HG02943 (cell line): ENCODE results near the gene PTGES2.
A peak's percentile ranks its signal among the peaks of the same experiment; 100 is the strongest.

ENCODE experiments used
- ATAC-seq: cut with Tn5 transposase; IDR thresholded peaks from one replicate; pipeline ENCODE4 v1.9.1; 2021; ENCODE audit warnings: mild to moderate bottlenecking, low read depth, moderate library complexity; ENCODE audit not compliant: unreplicated experiment

The PTGES2 gene

DNA sequence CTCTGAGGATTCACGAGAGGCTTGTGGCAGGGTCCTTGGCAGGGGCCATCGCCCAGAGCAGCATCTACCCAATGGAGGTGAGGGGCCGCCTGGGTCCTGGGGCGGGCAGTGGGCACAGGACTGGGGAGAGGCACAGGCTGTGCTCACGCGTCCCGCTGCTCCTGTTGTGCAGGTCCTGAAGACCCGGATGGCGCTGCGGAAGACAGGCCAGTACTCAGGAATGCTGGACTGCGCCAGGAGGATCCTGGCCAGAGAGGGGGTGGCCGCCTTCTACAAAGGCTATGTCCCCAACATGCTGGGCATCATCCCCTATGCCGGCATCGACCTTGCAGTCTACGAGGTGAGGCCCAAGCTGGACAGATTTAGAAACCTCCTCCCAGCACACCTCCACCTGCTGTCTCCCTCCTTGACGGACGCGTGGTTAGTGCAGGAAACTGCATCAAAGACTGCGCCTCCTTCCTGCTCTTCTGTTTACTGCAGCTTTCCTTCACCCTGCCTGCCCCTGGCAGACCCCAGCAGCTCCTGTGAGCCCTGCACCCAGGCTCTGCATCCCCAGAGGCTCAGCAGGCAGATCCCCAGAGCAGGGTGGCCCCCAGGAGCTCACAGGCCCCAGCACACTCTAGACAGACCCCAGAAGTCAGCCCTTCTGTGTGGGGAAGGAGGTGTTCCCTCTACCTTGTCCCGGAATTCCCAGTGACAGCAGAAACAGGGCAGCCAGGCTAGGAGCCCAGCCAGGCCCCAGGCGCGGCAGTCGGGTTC lies 21.2 kb downstream of the PTGES2 start:
- ATAC-seq, result no peak

DNA sequence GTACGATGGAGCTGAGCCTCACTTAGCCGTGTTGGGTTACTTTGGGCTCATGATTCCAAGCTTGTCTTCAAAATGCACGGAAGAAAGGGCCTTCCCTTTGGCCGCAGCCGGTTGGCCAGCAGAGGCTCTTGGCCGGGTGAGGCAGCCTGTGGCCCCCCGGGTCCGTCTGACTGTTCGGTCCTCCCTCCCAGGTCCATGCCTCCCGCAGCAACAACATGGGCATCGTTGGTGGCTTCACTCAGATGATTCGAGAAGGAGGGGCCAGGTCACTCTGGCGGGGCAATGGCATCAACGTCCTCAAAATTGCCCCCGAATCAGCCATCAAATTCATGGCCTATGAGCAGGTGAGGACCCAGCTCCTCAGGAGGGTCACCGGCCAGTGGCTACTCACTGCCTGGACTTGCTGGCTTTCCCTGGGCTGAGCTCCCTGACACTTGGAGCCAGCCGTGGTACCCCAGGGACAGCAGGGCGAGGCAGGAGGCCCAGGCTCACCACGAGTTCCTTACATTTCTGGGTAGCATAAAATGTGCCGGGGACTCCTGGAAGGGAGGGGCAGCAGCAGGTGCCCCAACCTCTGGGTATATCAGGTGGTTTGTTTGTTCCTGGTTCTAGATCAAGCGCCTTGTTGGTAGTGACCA lies 21.9 kb downstream of the PTGES2 start:
- ATAC-seq, result no peak

DNA sequence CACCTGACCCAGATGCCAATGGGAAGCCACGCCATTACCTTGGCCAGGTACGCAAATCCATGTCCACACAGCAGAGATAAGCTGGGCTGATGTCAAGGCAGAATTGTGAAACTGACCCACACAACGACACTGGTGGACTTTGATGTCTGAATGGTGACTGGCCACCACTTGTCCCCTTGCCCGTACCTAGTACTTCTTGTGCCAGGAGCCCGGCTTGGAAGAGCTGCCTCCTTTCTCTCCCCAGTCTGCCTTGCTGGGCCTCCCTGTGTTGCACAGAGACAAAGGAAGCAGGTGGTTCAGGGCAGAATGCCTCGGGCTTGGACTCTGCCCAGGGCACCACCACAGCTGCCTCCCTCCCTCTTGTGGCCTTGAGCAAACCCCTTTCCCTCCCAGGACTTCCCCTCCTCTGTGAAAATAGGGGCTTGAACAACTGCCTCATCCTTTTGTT lies 23.3 kb downstream of the PTGES2 start:
- ATAC-seq, result no peak

DNA sequence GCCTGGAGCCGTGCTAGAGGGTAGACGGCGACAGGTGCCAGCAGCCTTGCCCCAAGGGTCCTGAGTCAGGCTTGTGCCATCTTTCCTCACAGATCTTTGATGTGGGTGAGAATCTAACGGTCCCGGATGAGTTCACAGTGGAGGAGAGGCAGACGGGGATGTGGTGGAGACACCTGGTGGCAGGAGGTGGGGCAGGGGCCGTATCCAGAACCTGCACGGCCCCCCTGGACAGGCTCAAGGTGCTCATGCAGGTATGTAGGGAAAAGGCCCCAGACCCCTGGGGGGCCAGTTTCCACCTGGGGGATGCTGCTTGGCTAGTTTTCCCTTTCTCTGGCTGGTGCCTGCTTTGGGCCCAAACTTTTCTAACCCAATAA lies 24.0 kb downstream of the PTGES2 start:
- ATAC-seq, result no peak

DNA sequence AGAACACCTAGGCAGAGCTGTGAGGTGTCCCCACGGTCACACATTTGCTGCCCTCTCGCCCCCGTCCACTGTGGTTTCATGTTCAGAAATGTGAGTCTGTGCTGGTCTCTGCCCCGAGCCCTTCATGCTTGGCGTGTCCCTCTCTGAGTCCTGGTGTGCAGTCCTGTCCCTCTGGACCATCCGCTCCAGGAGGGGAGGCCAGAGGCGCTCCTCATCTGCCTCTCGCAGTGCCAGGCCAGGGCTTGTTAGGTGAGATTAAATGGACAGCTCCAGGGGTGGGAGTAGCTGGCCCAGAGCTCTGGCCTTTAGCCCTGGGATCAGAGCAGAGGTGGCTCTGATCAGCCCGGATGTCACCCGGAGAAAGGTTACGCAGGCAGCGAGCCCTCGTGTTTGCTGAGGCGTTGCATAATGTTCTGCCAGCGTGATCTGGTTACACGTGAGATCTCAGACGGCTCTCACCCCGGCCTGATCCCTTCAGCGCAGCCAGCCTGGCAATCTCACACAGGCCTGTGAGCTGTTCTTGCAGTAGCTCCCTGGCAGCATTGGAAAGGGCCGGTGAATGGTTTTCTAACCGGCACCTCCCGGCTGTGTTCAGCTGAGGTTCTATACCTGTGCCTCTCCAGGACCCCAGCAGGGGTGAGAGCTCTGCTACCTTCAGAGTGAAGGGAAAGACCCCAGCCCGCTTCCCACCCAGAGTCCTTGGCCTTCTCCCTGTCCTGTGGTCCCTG lies 24.5 kb downstream of the PTGES2 start:
- ATAC-seq, result no peak

DNA sequence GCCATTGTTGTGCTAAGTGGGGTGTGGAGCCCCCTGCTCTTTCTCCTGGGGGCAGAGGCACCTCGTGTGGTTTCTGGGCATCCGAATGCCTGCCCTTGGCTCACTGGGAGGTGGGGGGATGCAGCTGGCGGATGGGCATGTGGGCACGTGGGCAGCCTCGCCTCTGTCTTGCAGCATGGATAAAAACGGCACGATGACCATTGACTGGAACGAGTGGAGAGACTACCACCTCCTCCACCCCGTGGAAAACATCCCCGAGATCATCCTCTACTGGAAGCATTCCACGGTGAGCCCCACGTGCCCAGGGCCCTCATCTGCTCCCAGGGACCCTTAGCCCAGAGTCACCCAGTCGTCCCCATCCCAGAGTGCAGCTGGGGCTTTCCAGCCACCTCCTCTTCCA lies 25.3 kb downstream of the PTGES2 start:
- ATAC-seq, result no peak

DNA sequence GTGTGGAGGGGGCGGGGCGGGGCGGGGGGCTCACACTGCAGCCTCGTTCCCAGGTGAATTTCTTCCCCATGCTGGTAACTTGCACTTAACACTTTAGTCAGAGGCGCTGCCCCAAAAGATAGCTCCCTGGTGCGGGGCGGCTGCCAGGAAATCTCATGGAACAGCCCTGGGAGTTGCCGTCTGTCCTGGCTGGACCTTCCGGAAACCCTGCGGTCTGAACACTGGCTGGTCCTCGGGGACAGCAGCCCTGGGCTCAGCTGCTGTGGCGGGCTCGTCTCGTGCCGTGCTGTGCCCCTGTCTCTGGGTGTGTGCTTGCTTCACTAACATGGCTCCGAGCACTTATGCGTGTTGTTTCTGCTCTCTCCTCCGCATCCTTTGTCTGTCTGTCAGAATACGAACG lies 25.8 kb downstream of the PTGES2 start:
- ATAC-seq, result no peak

DNA sequence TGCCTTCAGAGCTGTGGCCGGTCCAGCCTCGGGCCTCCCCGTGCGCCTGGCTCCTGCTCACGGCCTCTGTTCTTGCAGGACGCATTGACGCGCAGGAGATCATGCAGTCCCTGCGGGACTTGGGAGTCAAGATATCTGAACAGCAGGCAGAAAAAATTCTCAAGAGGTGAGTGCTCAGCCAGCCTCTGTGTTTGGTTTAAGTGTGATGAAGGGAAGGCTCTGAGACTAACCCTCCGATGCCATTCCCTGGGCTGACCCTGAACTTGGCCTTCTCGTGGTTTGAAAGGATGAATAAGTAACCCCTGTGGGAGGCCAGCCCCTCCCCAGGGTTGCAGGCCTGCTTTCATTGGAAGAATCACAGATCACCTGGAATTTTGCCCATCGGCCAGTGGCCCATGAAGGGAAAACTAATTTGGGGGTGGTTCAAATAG lies 26.3 kb downstream of the PTGES2 start:
- no peak for ATAC-seq

DNA sequence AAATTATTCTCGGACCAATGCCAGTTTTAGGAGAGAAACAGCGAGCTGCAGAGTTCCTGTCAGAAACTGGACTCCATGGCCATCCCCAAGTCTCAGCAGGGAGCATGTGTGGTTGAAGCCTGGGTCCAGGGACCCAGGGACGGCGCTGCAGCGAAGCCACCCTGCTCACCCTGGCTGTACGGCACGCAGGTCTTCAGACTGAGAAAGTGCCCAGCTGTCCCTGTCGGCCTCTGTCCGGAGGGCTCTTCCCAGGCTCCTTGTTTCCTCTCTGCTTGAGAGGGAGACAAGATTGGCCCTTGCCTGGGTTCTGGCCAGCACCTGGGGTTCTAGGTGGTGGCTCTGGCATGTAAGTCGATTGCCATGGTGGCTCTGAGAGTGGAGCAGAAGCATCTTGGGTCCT lies 26.9 kb downstream of the PTGES2 start:
- ATAC-seq, result no peak

DNA sequence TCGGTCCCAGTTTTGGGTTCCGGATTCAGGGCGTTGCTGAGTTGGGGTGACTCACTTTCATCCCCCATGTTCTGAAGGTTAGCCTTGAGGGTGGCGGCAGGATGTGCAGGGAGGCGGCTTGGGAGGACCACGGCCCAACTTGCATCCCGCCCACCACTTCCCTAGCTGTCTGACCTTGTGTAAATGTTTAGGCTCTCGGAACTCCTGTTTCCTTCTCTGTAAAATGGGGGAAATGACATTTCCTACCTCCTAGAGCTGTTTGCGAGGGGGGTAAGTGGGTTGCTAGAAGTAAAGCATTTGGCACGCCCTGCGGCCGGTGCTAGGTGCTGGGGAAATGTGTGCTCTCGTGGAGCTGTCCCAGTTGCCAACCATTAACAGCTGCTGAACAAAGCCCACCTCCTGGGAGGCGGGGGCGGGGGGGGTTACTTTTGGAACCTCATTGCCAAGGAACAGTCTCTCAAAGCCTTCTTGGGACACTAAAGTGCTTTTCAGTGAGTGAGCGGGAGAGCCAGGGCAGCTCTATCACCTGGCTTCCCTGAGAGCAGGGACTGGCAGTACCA lies 27.5 kb downstream of the PTGES2 start:
- no peak for ATAC-seq

DNA sequence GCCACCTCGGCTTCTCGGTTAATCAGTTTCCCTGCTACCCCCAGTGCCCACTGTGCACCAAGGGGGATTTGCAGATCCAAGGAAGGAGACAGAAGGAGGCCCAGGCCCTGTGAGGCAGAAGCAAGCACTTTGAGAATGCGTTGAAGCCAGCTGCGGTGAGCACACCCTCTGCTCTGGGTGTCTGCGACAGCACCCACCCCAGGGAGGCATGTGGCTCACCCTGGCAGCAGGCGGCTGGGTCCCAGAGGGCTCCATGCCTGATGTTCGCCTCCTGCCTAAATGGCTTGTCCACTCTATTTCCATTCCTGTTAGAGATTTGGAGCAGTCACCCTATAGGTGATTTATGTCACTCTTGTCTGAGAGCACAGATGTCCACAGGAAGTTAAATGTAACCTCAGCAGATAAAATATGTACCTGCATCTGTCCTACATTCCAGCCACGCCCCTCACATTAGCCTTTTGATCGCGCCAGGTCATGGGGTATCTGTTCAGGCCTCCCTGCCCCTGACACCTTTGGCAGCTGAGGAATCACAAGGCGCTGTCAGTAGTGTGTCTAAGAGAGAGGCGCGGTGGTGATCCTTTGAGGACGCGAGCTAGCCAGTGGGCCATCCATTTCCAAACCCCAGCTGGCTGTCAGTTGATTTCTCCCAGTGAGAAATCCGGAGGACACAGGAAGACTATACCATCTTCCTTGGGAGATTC lies 28.1 kb downstream of the PTGES2 start:
- ATAC-seq, result no peak

DNA sequence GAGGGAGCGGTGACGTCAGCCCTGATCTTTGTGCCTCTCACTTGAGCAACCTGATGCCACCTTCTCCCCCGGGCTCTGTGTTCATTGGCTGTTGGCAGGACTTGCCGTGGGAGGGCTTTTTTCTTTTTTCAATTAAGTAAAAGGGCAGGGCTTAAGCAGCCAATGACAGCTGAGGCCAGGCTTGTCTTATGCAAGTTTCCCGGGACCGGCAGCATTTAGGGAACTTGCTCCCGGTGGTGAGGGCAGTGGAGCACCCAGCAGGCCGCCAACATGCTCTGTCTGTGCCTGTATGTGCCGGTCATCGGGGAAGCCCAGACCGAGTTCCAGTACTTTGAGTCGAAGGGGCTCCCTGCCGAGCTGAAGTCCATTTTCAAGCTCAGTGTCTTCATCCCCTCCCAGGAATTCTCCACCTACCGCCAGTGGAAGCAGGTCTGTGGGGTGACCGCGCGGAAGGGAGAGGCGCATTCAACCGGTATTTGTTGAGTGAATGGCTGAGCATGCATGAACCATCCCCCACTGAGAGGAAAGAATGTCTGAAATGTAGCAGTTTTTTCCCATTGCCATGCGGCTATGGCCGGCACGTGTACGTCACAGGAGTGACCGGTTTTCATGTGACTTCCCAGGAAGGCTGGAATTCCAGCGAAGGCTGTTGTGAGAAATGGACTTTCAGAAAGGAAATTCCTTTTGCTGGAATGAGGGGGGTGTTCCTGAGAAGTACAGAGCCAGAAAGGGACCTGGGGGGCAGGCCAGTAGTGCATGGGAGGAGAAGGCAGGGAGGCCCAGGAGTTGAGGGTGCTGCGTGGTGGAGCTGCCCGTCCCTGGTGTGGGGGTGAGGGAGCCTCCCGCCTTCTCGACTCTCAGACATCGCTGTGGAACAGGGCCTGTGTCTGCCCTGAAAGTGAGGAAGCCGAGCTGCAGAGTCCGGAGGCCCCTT lies 29.0 kb downstream of the PTGES2 start:
- ATAC-seq, result no peak

DNA sequence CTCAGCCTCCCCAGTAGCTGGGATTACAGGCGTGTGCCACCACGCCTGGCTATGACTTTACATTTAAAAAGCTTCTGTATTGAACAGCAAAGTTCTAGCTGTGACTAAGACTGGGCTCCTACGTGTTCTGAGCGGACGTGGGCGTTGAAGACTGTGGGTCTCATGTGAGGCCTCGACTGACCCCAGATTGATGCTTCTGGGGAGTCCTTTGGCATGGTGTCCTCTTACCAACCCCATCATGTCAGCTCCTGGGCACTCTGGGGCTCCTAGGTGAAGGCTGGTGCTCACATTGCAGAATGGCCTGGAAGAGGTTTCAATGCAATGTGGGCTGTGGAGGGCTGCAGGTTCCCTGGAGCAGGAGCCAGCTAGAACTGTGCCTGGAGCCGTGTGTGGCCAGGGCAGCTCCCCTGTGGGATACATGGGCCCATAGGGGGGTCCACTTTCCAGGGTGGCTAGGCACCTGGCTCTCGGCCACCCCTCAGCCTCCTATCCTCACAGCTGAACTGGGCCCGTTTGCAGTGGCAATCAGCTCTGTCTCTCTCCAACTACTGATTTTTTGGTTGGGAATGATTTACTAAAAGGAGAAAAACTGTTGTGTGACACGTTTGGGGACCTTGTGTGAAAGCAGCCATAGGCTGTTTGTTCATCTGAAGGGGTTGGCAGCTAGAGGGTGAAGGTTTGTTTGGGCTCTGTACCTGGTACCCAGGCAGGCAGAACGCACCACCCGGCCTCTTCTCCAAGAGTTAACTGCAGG lies 29.8 kb downstream of the PTGES2 start:
- no peak for ATAC-seq

DNA sequence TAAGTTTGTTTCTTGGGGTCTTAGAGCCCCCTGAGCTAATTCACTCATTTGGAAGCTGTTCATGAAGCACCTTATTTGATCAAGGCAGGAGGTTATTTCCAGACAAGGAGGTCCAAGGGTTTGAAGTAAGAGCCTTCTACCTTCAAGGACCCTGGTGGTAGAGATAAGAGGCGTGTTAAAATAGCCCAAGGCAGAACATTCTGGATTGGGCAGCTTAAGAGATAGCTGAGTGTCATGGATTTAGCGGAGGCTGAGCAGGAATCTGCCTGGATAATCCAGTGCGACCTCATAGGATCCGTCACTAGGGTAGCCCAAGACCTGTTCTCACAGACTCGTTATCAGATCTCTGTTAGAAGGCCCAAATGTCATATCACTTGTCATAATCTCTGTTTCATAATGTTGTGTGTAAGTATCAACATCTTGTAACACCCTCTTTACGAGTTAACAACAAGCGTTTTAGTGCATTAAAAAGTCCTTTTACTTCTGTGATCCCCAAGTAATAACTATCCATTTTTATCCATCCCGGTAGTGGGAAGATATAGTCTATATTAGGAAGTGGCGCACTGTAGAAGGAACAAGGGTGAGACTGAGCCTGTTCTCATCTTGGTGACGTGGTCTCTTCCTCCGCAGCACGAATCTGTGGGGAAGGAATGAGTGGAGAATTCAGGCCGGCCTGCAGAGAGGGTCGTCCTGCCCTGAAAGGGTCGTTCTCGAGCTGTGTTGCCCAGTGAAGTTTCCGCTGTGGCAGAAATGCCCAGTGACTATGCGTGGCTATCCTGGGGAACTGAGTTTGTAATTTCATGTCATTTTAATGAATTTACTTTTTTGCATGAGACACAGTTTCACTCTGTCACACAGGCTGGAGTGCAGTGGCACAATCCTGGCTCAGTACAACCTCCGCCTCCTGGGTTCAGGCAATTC lies 30.7 kb downstream of the PTGES2 start:
- ATAC-seq, result no peak

DNA sequence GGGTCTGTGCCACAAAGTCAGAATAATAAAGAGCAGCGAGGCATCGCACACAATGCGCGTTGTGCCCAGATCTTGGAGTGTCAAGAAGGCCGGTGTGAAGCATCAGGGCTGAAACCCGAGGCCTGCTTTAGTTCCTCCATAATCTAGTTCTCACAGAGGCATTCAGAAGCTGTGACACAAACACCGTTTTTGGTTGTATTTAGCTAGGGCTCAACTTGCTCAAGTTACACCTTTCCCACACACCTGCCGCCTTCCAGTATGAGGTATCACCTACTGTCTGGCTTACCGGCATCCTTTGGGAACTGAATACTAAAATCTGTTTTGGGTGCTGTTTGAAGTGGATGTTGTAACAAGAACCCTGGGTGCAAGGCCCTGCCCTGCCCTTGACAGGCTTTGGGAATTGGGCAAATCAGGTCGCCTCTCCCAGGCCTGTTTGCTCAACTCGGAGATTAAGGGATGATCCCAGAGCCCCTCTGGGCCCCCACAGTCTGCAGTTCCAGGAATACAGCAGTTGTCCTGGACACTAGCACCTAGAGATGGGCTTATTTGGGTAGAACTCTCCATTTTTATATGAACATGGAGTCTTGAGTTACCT lies 32.5 kb downstream of the PTGES2 start:
- ATAC-seq, result no peak

DNA sequence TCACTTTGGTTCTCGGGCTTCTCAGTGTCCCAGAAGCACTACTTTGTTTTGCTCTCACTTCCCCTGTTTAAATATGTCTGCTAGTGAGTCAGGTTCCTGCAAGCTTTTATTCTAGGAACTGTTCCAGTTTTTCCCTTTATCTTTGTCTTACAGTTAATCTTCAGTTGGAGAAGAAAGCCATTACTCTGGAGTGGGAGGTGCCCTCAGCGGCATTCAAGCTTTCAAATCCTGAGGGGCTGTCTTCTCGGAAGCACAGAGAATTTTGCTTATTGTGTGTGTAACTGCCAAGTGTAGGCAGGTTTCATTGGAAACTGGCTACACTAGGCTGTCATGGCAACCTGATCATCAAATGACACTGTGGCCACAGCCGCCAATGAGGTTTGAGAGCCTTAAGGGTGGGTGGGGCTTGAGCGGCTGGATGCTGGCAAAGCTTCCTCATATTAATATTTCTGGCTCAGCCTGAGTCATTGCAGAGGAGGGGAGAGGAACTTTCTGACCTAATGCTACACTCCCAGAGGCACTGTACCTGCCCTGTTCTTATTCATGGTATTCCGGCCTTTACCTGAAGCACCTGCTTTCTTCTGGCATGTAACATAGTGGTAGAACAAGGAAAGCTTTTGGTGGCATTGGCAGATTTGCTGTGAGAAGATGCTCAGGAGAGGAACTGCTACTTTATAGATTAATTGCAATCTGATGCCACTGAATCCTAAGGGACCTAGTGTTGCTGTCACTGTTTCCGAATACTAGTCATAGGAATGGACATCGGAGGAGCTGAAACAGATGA lies 33.2 kb downstream of the PTGES2 start:
- peak; percentile 82 for ATAC-seq

DNA sequence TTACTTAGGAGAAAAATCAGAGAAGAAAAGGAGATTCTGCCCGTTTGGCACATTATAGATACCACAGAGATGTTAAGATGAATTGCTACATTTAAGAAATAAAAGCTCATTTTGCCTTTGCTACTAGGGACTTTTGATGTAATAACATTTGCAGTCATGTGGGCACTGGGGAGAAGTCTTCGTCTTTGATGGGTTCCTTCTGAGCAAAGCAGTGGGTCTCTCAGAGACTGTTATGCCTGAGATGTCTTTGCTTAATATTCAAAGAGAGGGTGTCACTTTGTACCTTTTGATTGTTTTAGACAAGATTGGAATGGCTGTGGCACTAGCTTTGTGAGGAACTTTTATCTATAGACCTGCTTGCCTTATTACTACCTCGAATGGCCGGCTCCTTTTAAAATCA lies 34.5 kb downstream of the PTGES2 start:
- ATAC-seq, result no peak
